Measurements from ENCODE around the gene PTPRD.

- TF ChIP-seq CTCF (IDR thresholded peaks at IDR 0.05) = no peak
- TF ChIP-seq POLR2A (IDR thresholded peaks at IDR 0.05) = no peak
These were observed 1780.4 kb downstream of the PTPRD start for GRCh38 chr9:8832386-8832785.

Measured in thyroid gland (tissue), 4 donors.